ENCODE measurements around the gene DIRAS1. TPM values are rescaled to one million over a fixed set of nuclear protein-coding genes. Genes with fewer than 3 reads are reported as not detected.

Gene DIRAS1
- total and polyA plus RNA-seq, 2 donors (not counting 3 experiments of a cell fraction or from before 2014, with no cell fraction given) = 0.09 to 0.17 TPM

GRCh38 chr19:2732157-2732725 lies 11.1 kb upstream of the DIRAS1 start:
- H3K9me1 ChIP-seq (replicated peaks; ENCODE audit: control insufficient read depth, extremely low read depth, insufficient read depth, low read length) = no peaks in the 10 kb centered on the region
- intact Hi-C loops (cut with micrococcal nuclease) (no loop called here), dilution Hi-C loops (cut with MboI; ENCODE audit: extremely low pct_ligation_motif_present, low sequenced_read_pairs) (no loop called here)
- DNase-seq (ENCODE audit: low read depth, low spot score) (no peak), FAIRE-seq (no peak)
- peaks cover 0 to 9% of the 10 kb centered on the region in 2 experiments for H3K36me3 ChIP-seq (ENCODE audit: control insufficient read depth in 2 of 2, extremely low read depth in 1 of 2, insufficient read depth in 2 of 2, low read length in 2 of 2)
- POLR2A ChIA-PET = interaction anchor here (0.6 kb wide), 1 partner anchor 853 kb away, joined by 8 read pairs; the partner anchor contains the start of gene GIPC3
- no peak for TF ChIP-seq GATA2 (IDR thresholded peaks at IDR 0.05; ENCODE audit: insufficient read depth, insufficient read length, low read depth, low read length)
- no peak for TF ChIP-seq MYC (IDR thresholded peaks at IDR 0.05; ENCODE audit: low read depth, low read length)
- TF ChIP-seq POLR2AphosphoS5 (IDR thresholded peaks at IDR 0.05; ENCODE audit: insufficient read depth, low read depth, low read length) = no peak
- TF ChIP-seq JUN (IDR thresholded peaks at IDR 0.05; ENCODE audit: borderline replicate concordance, insufficient read depth, insufficient read length, low read depth) = no peak
- TF ChIP-seq, protein P1, sequence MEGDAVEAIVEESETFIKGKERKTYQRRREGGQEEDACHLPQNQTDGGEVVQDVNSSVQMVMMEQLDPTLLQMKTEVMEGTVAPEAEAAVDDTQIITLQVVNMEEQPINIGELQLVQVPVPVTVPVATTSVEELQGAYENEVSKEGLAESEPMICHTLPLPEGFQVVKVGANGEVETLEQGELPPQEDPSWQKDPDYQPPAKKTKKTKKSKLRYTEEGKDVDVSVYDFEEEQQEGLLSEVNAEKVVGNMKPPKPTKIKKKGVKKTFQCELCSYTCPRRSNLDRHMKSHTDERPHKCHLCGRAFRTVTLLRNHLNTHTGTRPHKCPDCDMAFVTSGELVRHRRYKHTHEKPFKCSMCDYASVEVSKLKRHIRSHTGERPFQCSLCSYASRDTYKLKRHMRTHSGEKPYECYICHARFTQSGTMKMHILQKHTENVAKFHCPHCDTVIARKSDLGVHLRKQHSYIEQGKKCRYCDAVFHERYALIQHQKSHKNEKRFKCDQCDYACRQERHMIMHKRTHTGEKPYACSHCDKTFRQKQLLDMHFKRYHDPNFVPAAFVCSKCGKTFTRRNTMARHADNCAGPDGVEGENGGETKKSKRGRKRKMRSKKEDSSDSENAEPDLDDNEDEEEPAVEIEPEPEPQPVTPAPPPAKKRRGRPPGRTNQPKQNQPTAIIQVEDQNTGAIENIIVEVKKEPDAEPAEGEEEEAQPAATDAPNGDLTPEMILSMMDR (IDR thresholded peaks at IDR 0.05; ENCODE audit: extremely low read depth in 1 of 2, insufficient read depth in 1 of 2, low read depth in 1 of 2, low read length in 2 of 2) = no peak
- TF ChIP-seq, protein P2, sequence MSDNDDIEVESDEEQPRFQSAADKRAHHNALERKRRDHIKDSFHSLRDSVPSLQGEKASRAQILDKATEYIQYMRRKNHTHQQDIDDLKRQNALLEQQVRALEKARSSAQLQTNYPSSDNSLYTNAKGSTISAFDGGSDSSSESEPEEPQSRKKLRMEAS (IDR thresholded peaks at IDR 0.05; ENCODE audit: insufficient read depth, insufficient read length) = no peak
- no peak for TF ChIP-seq EZH2 (IDR thresholded peaks at IDR 0.05; ENCODE audit: borderline replicate concordance, low read depth, low read length, severe bottlenecking)
- TF ChIP-seq POLR2A (IDR thresholded peaks at IDR 0.05; ENCODE audit: low read depth, low read length) = no peak
- no peak for TF ChIP-seq FOS (IDR thresholded peaks at IDR 0.05; ENCODE audit: borderline replicate concordance, insufficient read depth, low read length)
- CTCF ChIA-PET = no interaction called here
- H4K20me1 ChIP-seq (replicated peaks; ENCODE audit: control insufficient read depth, extremely low read depth, insufficient read depth, low read length) = no peaks in the 10 kb centered on the region
- H3K4me2 ChIP-seq (ENCODE audit: insufficient read depth, low read length) = no peak overlapping the region
- H3K79me2 ChIP-seq (ENCODE audit: control insufficient read depth, insufficient read depth, low read length) = no peaks in the 10 kb centered on the region
- no peak overlapping the region for H3K27ac ChIP-seq (ENCODE audit: insufficient read depth, low read depth, low read length)
- H2AFZ ChIP-seq (ENCODE audit: low read depth, low read length) = no peak overlapping the region
- H3K4me3 ChIP-seq (replicated peaks in 1 of 3; ENCODE audit: insufficient read depth in 1 of 3, low read depth in 1 of 3, low read length in 3 of 3) = no peak overlapping the region
- no peaks in the 10 kb centered on the region for H3K4me1 ChIP-seq (ENCODE audit: control insufficient read depth, extremely low read depth, insufficient read depth, low read length)
- H3K27me3 ChIP-seq (ENCODE audit: control insufficient read depth in 2 of 2, insufficient read depth in 2 of 2, low read length in 2 of 2) = peaks cover 0 to 1% of the 10 kb centered on the region in 2 experiments
- no TSS peak for BruUV-seq (replicated peaks)
- H3K9me3 ChIP-seq (replicated peaks; ENCODE audit: control insufficient read depth, insufficient read depth, low read length) = no peaks in the 10 kb centered on the region
- no peak overlapping the region for H3K9ac ChIP-seq (replicated peaks; ENCODE audit: extremely low read depth, insufficient read depth, low read length)
